ENCODE results near the gene SCAF11.

DNA sequence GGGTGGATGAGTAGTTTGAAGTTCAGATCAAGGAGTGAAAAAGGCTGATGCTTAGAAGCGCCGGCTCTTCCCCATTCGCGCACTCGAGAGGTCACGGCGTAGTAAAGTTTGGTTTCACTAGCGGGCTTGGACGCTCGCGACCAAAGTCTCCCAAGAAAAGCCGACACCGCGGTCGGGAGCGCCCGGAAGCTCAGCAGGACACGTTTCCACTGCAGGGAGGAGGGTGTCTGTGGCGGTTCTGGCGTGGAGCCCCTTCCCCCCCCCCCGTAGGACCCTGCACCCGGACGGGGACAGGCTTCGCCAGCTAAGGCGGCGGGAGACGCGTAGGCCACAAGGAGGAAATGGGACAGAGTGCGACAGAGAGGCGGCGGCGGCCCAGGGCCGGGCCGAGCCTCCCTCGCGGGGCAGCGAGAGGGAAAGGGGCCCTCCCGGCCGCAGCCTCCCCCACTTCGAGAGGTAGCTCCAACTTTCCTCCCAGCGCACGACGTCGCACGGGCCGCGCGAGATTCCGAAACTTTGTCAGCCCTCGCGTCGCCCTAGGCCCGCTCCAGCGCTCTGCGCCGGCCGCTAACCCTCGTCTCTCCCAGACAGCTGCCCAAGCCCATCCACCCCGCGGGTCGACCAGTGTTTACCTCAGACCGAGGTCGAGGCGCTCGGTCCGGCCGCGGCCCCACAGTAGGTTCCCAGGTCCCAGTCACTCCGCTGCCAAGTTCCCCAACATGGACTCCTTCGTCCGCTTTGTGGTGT, 480 bp downstream of the SCAF11 start:
- no peak for TF ChIP-seq POLR2A (IDR thresholded peaks at IDR 0.05)
- TF ChIP-seq, protein P1, sequence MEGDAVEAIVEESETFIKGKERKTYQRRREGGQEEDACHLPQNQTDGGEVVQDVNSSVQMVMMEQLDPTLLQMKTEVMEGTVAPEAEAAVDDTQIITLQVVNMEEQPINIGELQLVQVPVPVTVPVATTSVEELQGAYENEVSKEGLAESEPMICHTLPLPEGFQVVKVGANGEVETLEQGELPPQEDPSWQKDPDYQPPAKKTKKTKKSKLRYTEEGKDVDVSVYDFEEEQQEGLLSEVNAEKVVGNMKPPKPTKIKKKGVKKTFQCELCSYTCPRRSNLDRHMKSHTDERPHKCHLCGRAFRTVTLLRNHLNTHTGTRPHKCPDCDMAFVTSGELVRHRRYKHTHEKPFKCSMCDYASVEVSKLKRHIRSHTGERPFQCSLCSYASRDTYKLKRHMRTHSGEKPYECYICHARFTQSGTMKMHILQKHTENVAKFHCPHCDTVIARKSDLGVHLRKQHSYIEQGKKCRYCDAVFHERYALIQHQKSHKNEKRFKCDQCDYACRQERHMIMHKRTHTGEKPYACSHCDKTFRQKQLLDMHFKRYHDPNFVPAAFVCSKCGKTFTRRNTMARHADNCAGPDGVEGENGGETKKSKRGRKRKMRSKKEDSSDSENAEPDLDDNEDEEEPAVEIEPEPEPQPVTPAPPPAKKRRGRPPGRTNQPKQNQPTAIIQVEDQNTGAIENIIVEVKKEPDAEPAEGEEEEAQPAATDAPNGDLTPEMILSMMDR (IDR thresholded peaks at IDR 0.05), result no peak
